Neural progenitor cell (in vitro differentiated cells): ENCODE measurements around the gene DYNLT2.

Source experiments
- EZH2phosphoT487 ChIP-seq: fragments of 200-600 bp; sonication (generic); IDR thresholded peaks from 2 replicates; pipeline ENCODE4 v1.6.1; 2017; ENCODE audit warnings: antibody characterized with exemption
- TF ChIP-seq, protein P1 (sequence below): fragments of 200-600 bp; sonication (generic); IDR thresholded peaks from 2 replicates; pipeline ENCODE4 v1.5.1; 2017; ENCODE audit warnings: antibody characterized with exemption, mild to moderate bottlenecking

DNA sequence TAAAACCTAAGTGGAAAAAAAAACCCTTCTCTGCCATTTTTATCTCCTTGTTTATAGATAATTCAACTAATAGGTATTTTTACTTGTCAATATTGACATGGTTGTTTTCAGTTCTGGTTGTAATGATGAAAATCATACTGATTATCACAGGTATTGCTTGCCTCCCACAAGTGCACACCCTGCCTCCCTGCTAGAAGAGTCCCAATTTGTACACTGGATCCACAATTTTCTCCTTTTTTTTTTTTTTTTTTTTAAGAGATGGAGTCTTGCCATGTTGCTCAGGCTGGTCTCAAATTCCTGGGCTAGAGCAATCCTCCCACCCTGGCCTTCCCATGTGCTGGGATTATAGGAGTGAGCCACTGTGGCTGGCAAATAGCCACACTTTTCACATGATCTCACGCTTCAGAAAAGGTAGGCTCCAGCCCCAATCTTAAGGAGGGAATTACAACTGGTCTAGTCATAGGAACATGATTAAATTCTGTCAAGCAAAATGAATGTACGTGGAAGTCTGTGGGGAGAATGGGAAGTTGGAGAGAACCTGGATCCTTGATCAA lies 12.3 kb downstream of the DYNLT2 start:
- TF ChIP-seq, protein P1, sequence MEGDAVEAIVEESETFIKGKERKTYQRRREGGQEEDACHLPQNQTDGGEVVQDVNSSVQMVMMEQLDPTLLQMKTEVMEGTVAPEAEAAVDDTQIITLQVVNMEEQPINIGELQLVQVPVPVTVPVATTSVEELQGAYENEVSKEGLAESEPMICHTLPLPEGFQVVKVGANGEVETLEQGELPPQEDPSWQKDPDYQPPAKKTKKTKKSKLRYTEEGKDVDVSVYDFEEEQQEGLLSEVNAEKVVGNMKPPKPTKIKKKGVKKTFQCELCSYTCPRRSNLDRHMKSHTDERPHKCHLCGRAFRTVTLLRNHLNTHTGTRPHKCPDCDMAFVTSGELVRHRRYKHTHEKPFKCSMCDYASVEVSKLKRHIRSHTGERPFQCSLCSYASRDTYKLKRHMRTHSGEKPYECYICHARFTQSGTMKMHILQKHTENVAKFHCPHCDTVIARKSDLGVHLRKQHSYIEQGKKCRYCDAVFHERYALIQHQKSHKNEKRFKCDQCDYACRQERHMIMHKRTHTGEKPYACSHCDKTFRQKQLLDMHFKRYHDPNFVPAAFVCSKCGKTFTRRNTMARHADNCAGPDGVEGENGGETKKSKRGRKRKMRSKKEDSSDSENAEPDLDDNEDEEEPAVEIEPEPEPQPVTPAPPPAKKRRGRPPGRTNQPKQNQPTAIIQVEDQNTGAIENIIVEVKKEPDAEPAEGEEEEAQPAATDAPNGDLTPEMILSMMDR = no peak
- no peak for TF ChIP-seq EZH2phosphoT487
